ENCODE data around the gene KANSL1. TPM values are rescaled to one million over a fixed set of nuclear protein-coding genes. Genes with fewer than 3 reads are reported as not detected.

Gene KANSL1
- total RNA-seq, 3 donors from 2014 or later: 59.5 to 142 (median 111) TPM

DNA sequence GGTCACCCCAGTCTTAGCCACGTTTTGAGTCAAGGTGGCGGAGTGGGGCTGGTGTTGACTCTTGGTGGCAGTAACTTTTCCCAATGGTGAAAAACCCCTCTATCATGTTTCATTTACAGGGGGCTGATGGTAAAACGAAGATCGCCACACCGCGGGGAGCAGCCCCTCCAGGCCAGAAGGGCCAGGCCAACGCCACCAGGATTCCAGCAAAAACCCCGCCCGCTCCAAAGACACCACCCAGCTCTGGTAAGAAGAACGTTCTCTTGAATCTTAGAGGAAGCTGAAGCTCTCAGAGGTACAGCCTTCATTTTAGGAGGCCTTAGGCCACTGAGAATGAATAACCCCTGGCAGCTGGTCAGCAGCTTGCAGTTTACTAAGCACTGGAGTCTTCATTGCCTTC, 201.9 kb downstream of the KANSL1 start:
- DNase-seq (ENCODE audit: low spot score in 2 of 2): no peak
- H3K4me3 ChIP-seq: no peak overlapping the region

DNA sequence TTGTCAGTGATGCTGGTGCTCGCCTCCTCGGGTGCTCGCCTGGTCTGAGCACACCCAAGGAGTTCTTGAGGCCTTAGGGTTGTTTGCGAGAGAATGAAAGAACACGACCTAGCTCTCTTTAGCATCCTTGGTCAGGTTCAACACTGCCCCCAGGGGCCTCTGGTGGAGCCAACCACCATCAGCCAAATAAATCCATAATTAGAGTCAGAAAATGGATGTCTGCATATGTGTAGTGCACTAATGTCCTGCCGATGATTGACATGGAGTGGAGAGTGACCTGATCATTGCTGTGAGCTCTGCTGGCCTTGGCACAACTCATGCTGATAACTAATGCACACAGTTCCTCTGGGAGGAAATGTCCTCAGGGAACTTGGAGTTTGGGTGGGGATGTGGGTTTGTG, 202.3 kb downstream of the KANSL1 start:
- intact Hi-C loops (cut with DNase I; ENCODE audit: low total_unique reads): no loop called here
- Histone ChIP-seq H3K4me1 (no peaks in the 10 kb centered on the region), H3K27me3 (no peaks in the 10 kb centered on the region), H3K36me3 (no peaks in the 10 kb centered on the region), H3K9me3 (no peaks in the 10 kb centered on the region), H3K27ac (no peak overlapping the region), H3K4me3 (no peak overlapping the region)
- no peak for TF ChIP-seq POLR2A (IDR thresholded peaks at IDR 0.05)
- TF ChIP-seq POLR2AphosphoS5 (IDR thresholded peaks at IDR 0.05): no peak
- TF ChIP-seq, protein P1, sequence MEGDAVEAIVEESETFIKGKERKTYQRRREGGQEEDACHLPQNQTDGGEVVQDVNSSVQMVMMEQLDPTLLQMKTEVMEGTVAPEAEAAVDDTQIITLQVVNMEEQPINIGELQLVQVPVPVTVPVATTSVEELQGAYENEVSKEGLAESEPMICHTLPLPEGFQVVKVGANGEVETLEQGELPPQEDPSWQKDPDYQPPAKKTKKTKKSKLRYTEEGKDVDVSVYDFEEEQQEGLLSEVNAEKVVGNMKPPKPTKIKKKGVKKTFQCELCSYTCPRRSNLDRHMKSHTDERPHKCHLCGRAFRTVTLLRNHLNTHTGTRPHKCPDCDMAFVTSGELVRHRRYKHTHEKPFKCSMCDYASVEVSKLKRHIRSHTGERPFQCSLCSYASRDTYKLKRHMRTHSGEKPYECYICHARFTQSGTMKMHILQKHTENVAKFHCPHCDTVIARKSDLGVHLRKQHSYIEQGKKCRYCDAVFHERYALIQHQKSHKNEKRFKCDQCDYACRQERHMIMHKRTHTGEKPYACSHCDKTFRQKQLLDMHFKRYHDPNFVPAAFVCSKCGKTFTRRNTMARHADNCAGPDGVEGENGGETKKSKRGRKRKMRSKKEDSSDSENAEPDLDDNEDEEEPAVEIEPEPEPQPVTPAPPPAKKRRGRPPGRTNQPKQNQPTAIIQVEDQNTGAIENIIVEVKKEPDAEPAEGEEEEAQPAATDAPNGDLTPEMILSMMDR (IDR thresholded peaks at IDR 0.05): no peak
- no peak for DNase-seq (ENCODE audit: low spot score in 2 of 2)

More for the DNA sequence above, 201.9 kb downstream of the KANSL1 start:
- no peaks in the 10 kb centered on the region for H3K27me3 ChIP-seq
- TF ChIP-seq POLR2A (IDR thresholded peaks at IDR 0.05) (no peak), POLR2AphosphoS5 (IDR thresholded peaks at IDR 0.05) (no peak)
- TF ChIP-seq, protein P1 (IDR thresholded peaks at IDR 0.05): no peak
- H3K4me1 ChIP-seq: no peaks in the 10 kb centered on the region
- intact Hi-C loops (cut with DNase I; ENCODE audit: low total_unique reads): no loop called here
- no peak overlapping the region for H3K27ac ChIP-seq
- H3K36me3 ChIP-seq: no peaks in the 10 kb centered on the region
- H3K9me3 ChIP-seq: no peaks in the 10 kb centered on the region

DNA sequence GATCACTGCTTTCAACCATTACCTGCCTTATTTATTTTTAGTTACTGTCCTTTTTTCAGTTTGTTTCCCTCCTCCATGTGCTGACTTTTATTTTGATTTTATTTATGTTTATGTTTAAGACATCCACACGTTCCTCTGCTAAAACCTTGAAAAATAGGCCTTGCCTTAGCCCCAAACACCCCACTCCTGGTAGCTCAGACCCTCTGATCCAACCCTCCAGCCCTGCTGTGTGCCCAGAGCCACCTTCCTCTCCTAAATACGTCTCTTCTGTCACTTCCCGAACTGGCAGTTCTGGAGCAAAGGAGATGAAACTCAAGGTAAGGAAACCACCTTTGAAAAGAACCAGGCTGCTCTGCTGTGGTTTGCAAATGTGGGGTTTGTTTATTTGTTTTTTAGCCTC, 203.5 kb downstream of the KANSL1 start:
- Histone ChIP-seq H3K9me3 (no peaks in the 10 kb centered on the region), H3K36me3 (no peaks in the 10 kb centered on the region), H3K27me3 (no peaks in the 10 kb centered on the region), H3K4me1 (no peaks in the 10 kb centered on the region), H3K27ac (no peak overlapping the region), H3K4me3 (no peak overlapping the region)
- intact Hi-C loops (cut with DNase I; ENCODE audit: low total_unique reads): no loop called here
- TF ChIP-seq, protein P1 (IDR thresholded peaks at IDR 0.05): no peak
- DNase-seq (ENCODE audit: low spot score in 2 of 2): no peak

DNA sequence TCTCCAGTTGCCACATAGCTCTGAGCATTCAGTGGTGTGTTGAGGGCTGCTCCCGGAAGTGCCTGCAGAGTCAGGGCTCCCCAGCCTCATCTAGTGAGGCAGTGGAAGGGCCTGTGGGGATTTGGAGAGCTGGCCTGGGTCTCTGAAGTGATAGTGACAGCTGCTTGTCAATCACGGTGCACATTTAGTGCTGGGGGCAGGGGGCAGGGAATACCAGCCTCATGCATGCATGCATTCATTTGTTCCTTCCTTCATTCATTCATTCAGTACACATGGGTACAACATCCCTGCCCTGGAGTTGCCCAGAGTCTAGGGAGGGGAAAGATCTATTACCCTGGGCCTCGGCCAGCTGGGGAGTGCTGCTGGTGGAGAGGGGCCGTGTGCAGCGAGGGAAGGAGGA, 205.5 kb downstream of the KANSL1 start:
- no peak for DNase-seq (ENCODE audit: low spot score in 2 of 2)
- no peak overlapping the region for H3K27ac ChIP-seq
- TF ChIP-seq POLR2AphosphoS5 (IDR thresholded peaks at IDR 0.05): no peak
- no peak overlapping the region for H3K4me3 ChIP-seq
- no peaks in the 10 kb centered on the region for H3K4me1 ChIP-seq
- no peaks in the 10 kb centered on the region for H3K9me3 ChIP-seq
- H3K36me3 ChIP-seq: no peaks in the 10 kb centered on the region
- H3K27me3 ChIP-seq: no peaks in the 10 kb centered on the region
- intact Hi-C loops (cut with DNase I; ENCODE audit: low total_unique reads): no loop called here

DNA sequence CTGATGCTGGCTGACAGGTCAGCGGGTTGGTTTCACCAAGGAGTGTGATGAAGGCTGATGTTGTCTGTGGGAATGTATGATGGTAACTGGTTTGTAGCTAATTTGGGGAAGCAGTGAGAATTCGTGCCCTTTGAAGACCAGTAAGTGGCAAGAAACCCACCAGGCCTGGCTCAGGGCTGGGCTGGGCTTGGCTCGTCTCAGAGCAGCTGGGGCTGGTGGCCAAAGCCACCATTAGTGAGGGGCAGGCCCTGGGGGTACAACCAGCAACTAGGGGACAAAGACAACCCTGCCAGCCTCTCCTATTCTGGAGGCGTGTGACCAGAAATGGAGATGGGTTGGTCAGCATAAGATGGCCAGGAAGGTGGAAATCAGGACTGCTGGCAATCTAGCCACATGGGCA, 207.2 kb downstream of the KANSL1 start:
- TF ChIP-seq POLR2AphosphoS5 (IDR thresholded peaks at IDR 0.05) (no peak), POLR2A (IDR thresholded peaks at IDR 0.05) (no peak)
- TF ChIP-seq, protein P1 (IDR thresholded peaks at IDR 0.05): no peak
- no peaks in the 10 kb centered on the region for H3K4me1 ChIP-seq
- no peak overlapping the region for H3K4me3 ChIP-seq
- H3K27ac ChIP-seq: no peak overlapping the region
- intact Hi-C loops (cut with DNase I; ENCODE audit: low total_unique reads): no loop called here
- no peak for DNase-seq (ENCODE audit: low spot score in 2 of 2)
- H3K36me3 ChIP-seq: no peaks in the 10 kb centered on the region
- H3K27me3 ChIP-seq: no peaks in the 10 kb centered on the region
- no peaks in the 10 kb centered on the region for H3K9me3 ChIP-seq

DNA sequence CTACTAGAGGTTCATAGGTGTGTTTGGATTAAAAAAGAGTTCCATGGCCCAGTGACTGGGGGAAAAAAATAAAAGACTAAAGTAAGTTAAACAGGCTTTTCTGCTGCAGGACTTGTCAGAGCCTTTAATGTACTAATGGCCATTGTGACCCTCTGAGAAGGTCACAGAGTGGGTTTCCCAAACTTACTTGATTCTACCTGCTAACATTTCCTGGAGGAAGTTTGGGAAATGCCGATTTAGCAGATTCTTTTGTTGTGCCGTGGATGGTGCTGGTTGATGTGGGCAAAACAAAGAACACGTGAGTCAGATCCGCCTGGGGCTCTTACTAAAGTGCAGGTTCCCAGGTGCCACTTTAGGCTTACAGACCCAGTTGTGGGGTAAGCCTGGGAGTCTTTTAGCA, 207.8 kb downstream of the KANSL1 start:
- H3K4me1 ChIP-seq: no peaks in the 10 kb centered on the region
- no peaks in the 10 kb centered on the region for H3K9me3 ChIP-seq
- intact Hi-C loops (cut with DNase I; ENCODE audit: low total_unique reads): no loop called here
- TF ChIP-seq POLR2AphosphoS5 (IDR thresholded peaks at IDR 0.05) (no peak), POLR2A (IDR thresholded peaks at IDR 0.05) (no peak)
- no peak overlapping the region for H3K4me3 ChIP-seq
- DNase-seq (ENCODE audit: low spot score in 2 of 2): no peak
- H3K27ac ChIP-seq: no peak overlapping the region
- H3K27me3 ChIP-seq: no peaks in the 10 kb centered on the region
- no peaks in the 10 kb centered on the region for H3K36me3 ChIP-seq
